ENCODE results near the gene ARHGAP31.
"Not testable (repeated sequence)": the region's sequence is repeated elsewhere in the genome, so short reads cannot be mapped to it uniquely, and the experiment has no call there.

Gene ARHGAP31

GRCh38 chr3:119305286-119305685 lies 11.1 kb downstream of the ARHGAP31 start:
- Histone ChIP-seq H3K4me3 (ENCODE audit: insufficient read depth, low read depth, low read length, poor library complexity, severe bottlenecking) (no peak overlapping the region), H3K4me1 (ENCODE audit: control insufficient read depth, insufficient read depth, low read length, poor library complexity, severe bottlenecking) (no peaks in the 10 kb centered on the region), H3K27me3 (replicated peaks; ENCODE audit: control insufficient read depth, insufficient read depth, low read length, poor library complexity, severe bottlenecking) (no peaks in the 10 kb centered on the region), H3K27ac (ENCODE audit: insufficient read depth, low read length, poor library complexity, severe bottlenecking) (no peak overlapping the region), H3K36me3 (ENCODE audit: control insufficient read depth, insufficient read depth, low read length) (no peaks in the 10 kb centered on the region), H3K9me3 (ENCODE audit: control insufficient read depth, low read length) (no peaks in the 10 kb centered on the region)
- no peak for DNase-seq

- not testable (repeated sequence) for H3K4me1 ChIP-seq (ENCODE audit: control insufficient read depth, insufficient read depth, low read length, poor library complexity, severe bottlenecking); H3K27me3 ChIP-seq (replicated peaks; ENCODE audit: control insufficient read depth, insufficient read depth, low read length, poor library complexity, severe bottlenecking); H3K9me3 ChIP-seq (ENCODE audit: control insufficient read depth, low read length); H3K4me3 ChIP-seq (ENCODE audit: insufficient read depth, low read depth, low read length, poor library complexity, severe bottlenecking); H3K36me3 ChIP-seq (ENCODE audit: control insufficient read depth, insufficient read depth, low read length); H3K27ac ChIP-seq (ENCODE audit: insufficient read depth, low read length, poor library complexity, severe bottlenecking); DNase-seq
These were observed 12.2 kb downstream of the ARHGAP31 start for GRCh38 chr3:119306378-119306777.

- DNase-seq: no peak
- Histone ChIP-seq H3K4me3 (ENCODE audit: insufficient read depth, low read depth, low read length, poor library complexity, severe bottlenecking) (no peak overlapping the region), H3K9me3 (ENCODE audit: control insufficient read depth, low read length) (no peaks in the 10 kb centered on the region), H3K36me3 (ENCODE audit: control insufficient read depth, insufficient read depth, low read length) (no peaks in the 10 kb centered on the region), H3K4me1 (ENCODE audit: control insufficient read depth, insufficient read depth, low read length, poor library complexity, severe bottlenecking) (no peaks in the 10 kb centered on the region), H3K27ac (ENCODE audit: insufficient read depth, low read length, poor library complexity, severe bottlenecking) (no peak overlapping the region), H3K27me3 (replicated peaks; ENCODE audit: control insufficient read depth, insufficient read depth, low read length, poor library complexity, severe bottlenecking) (no peaks in the 10 kb centered on the region)
These were observed 14.2 kb downstream of the ARHGAP31 start for GRCh38 chr3:119308355-119308754.

GRCh38 chr3:119309591-119309990 lies 15.4 kb downstream of the ARHGAP31 start:
- no peak overlapping the region for H3K4me3 ChIP-seq (ENCODE audit: insufficient read depth, low read depth, low read length, poor library complexity, severe bottlenecking)
- H3K36me3 ChIP-seq (ENCODE audit: control insufficient read depth, insufficient read depth, low read length): no peaks in the 10 kb centered on the region
- no peak for DNase-seq
- H3K27ac ChIP-seq (ENCODE audit: insufficient read depth, low read length, poor library complexity, severe bottlenecking): no peak overlapping the region
- no peaks in the 10 kb centered on the region for H3K4me1 ChIP-seq (ENCODE audit: control insufficient read depth, insufficient read depth, low read length, poor library complexity, severe bottlenecking)
- H3K27me3 ChIP-seq (replicated peaks; ENCODE audit: control insufficient read depth, insufficient read depth, low read length, poor library complexity, severe bottlenecking): no peaks in the 10 kb centered on the region
- no peaks in the 10 kb centered on the region for H3K9me3 ChIP-seq (ENCODE audit: control insufficient read depth, low read length)

GRCh38 chr3:119310071-119310470 lies 15.9 kb downstream of the ARHGAP31 start:
- no peak for DNase-seq

GRCh38 chr3:119311081-119311925 lies 17.1 kb downstream of the ARHGAP31 start:
- no peaks in the 10 kb centered on the region for H3K9me3 ChIP-seq (ENCODE audit: control insufficient read depth, low read length)
- H3K27me3 ChIP-seq (replicated peaks; ENCODE audit: control insufficient read depth, insufficient read depth, low read length, poor library complexity, severe bottlenecking): no peaks in the 10 kb centered on the region
- H3K4me1 ChIP-seq (ENCODE audit: control insufficient read depth, insufficient read depth, low read length, poor library complexity, severe bottlenecking): no peaks in the 10 kb centered on the region
- no peak overlapping the region for H3K4me3 ChIP-seq (ENCODE audit: insufficient read depth, low read depth, low read length, poor library complexity, severe bottlenecking)
- H3K27ac ChIP-seq (ENCODE audit: insufficient read depth, low read length, poor library complexity, severe bottlenecking): no peak overlapping the region
- H3K36me3 ChIP-seq (ENCODE audit: control insufficient read depth, insufficient read depth, low read length): no peaks in the 10 kb centered on the region
- no peak for DNase-seq

More at GRCh38 chr3:119310071-119310470, 15.9 kb downstream of the ARHGAP31 start:
- Histone ChIP-seq H3K27ac (ENCODE audit: insufficient read depth, low read length, poor library complexity, severe bottlenecking) (no peak overlapping the region), H3K9me3 (ENCODE audit: control insufficient read depth, low read length) (no peaks in the 10 kb centered on the region), H3K36me3 (ENCODE audit: control insufficient read depth, insufficient read depth, low read length) (no peaks in the 10 kb centered on the region), H3K4me1 (ENCODE audit: control insufficient read depth, insufficient read depth, low read length, poor library complexity, severe bottlenecking) (no peaks in the 10 kb centered on the region), H3K4me3 (ENCODE audit: insufficient read depth, low read depth, low read length, poor library complexity, severe bottlenecking) (no peak overlapping the region), H3K27me3 (replicated peaks; ENCODE audit: control insufficient read depth, insufficient read depth, low read length, poor library complexity, severe bottlenecking) (no peaks in the 10 kb centered on the region)

GRCh38 chr3:119313461-119313860 lies 19.3 kb downstream of the ARHGAP31 start:
- Histone ChIP-seq H3K4me1 (ENCODE audit: control insufficient read depth, insufficient read depth, low read length, poor library complexity, severe bottlenecking) (no peaks in the 10 kb centered on the region), H3K27ac (ENCODE audit: insufficient read depth, low read length, poor library complexity, severe bottlenecking) (no peak overlapping the region), H3K27me3 (replicated peaks; ENCODE audit: control insufficient read depth, insufficient read depth, low read length, poor library complexity, severe bottlenecking) (no peaks in the 10 kb centered on the region), H3K4me3 (ENCODE audit: insufficient read depth, low read depth, low read length, poor library complexity, severe bottlenecking) (no peak overlapping the region), H3K9me3 (ENCODE audit: control insufficient read depth, low read length) (no peaks in the 10 kb centered on the region), H3K36me3 (ENCODE audit: control insufficient read depth, insufficient read depth, low read length) (no peaks in the 10 kb centered on the region)
- no peak for DNase-seq

GRCh38 chr3:119314821-119315220 lies 20.6 kb downstream of the ARHGAP31 start:
- Histone ChIP-seq H3K4me1 (ENCODE audit: control insufficient read depth, insufficient read depth, low read length, poor library complexity, severe bottlenecking) (no peaks in the 10 kb centered on the region), H3K27ac (ENCODE audit: insufficient read depth, low read length, poor library complexity, severe bottlenecking) (no peak overlapping the region)
- DNase-seq: no peak

GRCh38 chr3:119315600-119316312 lies 21.6 kb downstream of the ARHGAP31 start:
- no peak overlapping the region for H3K27ac ChIP-seq (ENCODE audit: insufficient read depth, low read length, poor library complexity, severe bottlenecking)
- H3K9me3 ChIP-seq (ENCODE audit: control insufficient read depth, low read length): no peaks in the 10 kb centered on the region
- no peaks in the 10 kb centered on the region for H3K36me3 ChIP-seq (ENCODE audit: control insufficient read depth, insufficient read depth, low read length)
- H3K4me3 ChIP-seq (ENCODE audit: insufficient read depth, low read depth, low read length, poor library complexity, severe bottlenecking): no peak overlapping the region
- H3K27me3 ChIP-seq (replicated peaks; ENCODE audit: control insufficient read depth, insufficient read depth, low read length, poor library complexity, severe bottlenecking): no peaks in the 10 kb centered on the region
- DNase-seq: no peak
- H3K4me1 ChIP-seq (ENCODE audit: control insufficient read depth, insufficient read depth, low read length, poor library complexity, severe bottlenecking): no peaks in the 10 kb centered on the region

More at GRCh38 chr3:119314821-119315220, 20.6 kb downstream of the ARHGAP31 start:
- Histone ChIP-seq H3K27me3 (replicated peaks; ENCODE audit: control insufficient read depth, insufficient read depth, low read length, poor library complexity, severe bottlenecking) (no peaks in the 10 kb centered on the region), H3K4me3 (ENCODE audit: insufficient read depth, low read depth, low read length, poor library complexity, severe bottlenecking) (no peak overlapping the region), H3K36me3 (ENCODE audit: control insufficient read depth, insufficient read depth, low read length) (no peaks in the 10 kb centered on the region), H3K9me3 (ENCODE audit: control insufficient read depth, low read length) (no peaks in the 10 kb centered on the region)

- H3K9me3 ChIP-seq (ENCODE audit: control insufficient read depth, low read length): no peaks in the 10 kb centered on the region
- H3K4me3 ChIP-seq (ENCODE audit: insufficient read depth, low read depth, low read length, poor library complexity, severe bottlenecking): no peak overlapping the region
- DNase-seq: no peak
- H3K36me3 ChIP-seq (ENCODE audit: control insufficient read depth, insufficient read depth, low read length): no peaks in the 10 kb centered on the region
- H3K4me1 ChIP-seq (ENCODE audit: control insufficient read depth, insufficient read depth, low read length, poor library complexity, severe bottlenecking): no peaks in the 10 kb centered on the region
- no peak overlapping the region for H3K27ac ChIP-seq (ENCODE audit: insufficient read depth, low read length, poor library complexity, severe bottlenecking)
- no peaks in the 10 kb centered on the region for H3K27me3 ChIP-seq (replicated peaks; ENCODE audit: control insufficient read depth, insufficient read depth, low read length, poor library complexity, severe bottlenecking)
These were observed 22.1 kb downstream of the ARHGAP31 start for GRCh38 chr3:119316313-119316670.
